ENCODE data around the gene MED12L. TPM values are rescaled to one million over a fixed set of nuclear protein-coding genes. Genes with fewer than 3 reads are reported as not detected.

The MED12L gene
- total RNA-seq, 4 donors from 2014 or later: under 0.01 to 0.34 (median 0.27) TPM

DNA sequence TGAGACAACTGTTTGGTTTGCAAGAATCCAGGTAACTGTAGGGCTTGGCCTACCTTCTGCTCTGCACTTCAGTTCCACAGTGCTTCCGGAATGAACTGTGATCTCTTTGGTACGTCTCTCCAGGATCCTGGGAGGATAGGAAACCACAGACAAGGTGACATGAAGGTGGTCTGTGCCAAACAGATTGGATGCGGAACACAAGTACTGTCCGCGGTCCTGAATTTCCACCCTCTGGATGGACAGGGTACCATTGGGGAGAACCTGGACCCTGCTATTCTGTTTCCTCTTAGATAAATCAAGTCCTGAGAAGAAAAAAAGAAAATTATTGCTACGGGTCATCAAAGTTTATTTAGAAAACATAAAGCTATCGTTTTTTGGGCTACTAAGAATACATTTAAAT lies 358.1 kb downstream of the MED12L start:
- TF ChIP-seq, protein P1, sequence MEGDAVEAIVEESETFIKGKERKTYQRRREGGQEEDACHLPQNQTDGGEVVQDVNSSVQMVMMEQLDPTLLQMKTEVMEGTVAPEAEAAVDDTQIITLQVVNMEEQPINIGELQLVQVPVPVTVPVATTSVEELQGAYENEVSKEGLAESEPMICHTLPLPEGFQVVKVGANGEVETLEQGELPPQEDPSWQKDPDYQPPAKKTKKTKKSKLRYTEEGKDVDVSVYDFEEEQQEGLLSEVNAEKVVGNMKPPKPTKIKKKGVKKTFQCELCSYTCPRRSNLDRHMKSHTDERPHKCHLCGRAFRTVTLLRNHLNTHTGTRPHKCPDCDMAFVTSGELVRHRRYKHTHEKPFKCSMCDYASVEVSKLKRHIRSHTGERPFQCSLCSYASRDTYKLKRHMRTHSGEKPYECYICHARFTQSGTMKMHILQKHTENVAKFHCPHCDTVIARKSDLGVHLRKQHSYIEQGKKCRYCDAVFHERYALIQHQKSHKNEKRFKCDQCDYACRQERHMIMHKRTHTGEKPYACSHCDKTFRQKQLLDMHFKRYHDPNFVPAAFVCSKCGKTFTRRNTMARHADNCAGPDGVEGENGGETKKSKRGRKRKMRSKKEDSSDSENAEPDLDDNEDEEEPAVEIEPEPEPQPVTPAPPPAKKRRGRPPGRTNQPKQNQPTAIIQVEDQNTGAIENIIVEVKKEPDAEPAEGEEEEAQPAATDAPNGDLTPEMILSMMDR (IDR thresholded peaks at IDR 0.05; ENCODE audit: low read depth): no peak

GRCh38 chr3:151445273-151446001 lies 360.0 kb downstream of the MED12L start:
- TF ChIP-seq, protein P1 (IDR thresholded peaks at IDR 0.05; ENCODE audit: low read depth): no peak

DNA sequence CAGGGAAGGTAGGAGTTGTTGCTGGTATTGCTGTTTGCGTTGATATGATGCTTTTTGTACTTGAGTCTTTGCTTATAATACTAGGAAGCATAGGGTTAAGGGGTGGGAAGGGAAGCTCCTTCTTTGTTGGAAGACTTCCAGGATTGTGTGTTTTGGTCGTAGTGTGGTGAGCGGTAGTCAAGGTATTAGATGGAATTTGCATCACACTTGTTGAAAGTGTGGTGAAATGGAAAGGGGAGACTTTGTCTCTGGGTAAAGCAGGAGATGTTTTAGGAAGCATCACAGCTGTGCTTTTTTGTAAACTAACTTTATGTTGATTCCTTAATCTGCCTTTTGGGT lies 360.5 kb downstream of the MED12L start:
- TF ChIP-seq, protein P1 (IDR thresholded peaks at IDR 0.05; ENCODE audit: low read depth): no peak

DNA sequence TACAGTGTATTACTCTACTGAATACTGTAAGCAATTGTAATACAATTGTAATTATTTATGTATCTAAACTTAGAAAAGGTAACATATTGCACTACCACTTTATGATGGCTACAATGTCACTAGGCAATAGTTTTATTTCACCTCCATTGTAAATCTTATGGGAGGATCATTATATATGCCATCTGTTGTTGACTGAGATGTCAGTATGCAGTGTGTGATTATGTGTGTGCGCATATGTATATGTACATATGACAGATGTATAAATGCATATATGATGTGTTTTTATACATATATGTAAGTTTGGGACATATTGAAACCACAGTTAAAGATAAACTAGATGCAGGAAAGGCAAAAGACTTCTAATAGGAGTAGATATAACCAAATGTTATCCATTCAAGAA lies 366.9 kb downstream of the MED12L start:
- TF ChIP-seq, protein P1 (IDR thresholded peaks at IDR 0.05; ENCODE audit: low read depth): no peak

DNA sequence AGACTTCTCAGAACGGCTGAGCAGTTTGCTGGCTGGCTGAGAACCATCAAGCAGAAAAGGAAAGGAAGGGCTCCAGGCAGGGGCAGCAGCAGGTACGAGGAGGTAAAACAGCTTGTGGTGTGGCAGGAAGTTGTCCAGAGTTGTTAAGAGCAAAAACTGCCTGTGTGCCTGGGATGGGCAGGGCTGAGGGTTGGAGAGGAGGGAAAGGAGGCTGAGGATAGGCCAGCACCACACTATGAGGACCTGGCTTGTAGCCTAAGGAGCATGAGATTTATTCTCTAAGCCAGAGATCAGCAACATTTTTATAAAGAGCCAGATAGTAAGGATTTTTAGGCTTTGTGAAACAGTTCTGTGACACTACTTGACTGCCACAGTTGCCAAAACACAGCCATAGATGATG lies 367.4 kb downstream of the MED12L start:
- TF ChIP-seq, protein P1 (IDR thresholded peaks at IDR 0.05; ENCODE audit: low read depth): no peak

DNA sequence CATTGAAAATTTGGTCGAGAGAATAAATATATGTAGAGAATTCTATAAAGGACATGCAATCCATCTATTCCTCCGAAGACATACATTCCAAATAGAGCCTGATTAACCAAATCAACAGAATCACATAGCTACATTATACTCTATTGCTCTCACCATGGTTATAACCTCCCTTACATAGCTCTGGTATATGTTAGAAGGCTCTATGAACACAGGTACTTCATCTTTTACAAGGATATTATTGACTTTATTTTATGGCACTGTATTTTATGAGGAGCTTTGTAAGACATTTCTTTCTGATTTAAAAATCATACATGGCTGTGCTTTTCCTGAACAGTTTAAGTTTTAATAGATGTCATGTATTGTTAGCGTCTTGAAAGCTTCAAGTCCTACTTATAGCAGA lies 370.6 kb downstream of the MED12L start:
- TF ChIP-seq, protein P1 (IDR thresholded peaks at IDR 0.05; ENCODE audit: low read depth): no peak

- TF ChIP-seq, protein P1 (IDR thresholded peaks at IDR 0.05; ENCODE audit: low read depth): no peak
These were observed 373.9 kb downstream of the MED12L start for GRCh38 chr3:151459358-151459757.
